ENCODE measurements around the gene CAV2. TPM values are rescaled to one million over a fixed set of nuclear protein-coding genes. Genes with fewer than 3 reads are reported as not detected.

The CAV2 gene
- polyA plus RNA-seq, 1 of the 3 experiments (the other 2 are of a cell fraction) = 182 TPM

GRCh38 chr7:116451957-116452729 is 47.4 kb upstream of the CAV2 start:
- H3K36me3 ChIP-seq (replicated peaks in 1 of 2; ENCODE audit: control insufficient read depth in 1 of 2, insufficient read depth in 2 of 2, low read length in 1 of 2) = no peaks in the 10 kb centered on the region
- CTCF ChIA-PET = no interaction called here
- peaks cover 48% of the 10 kb centered on the region for H3F3A ChIP-seq (replicated peaks; ENCODE audit: insufficient read depth)
- no peak overlapping the region for H3K9ac ChIP-seq
- TF ChIP-seq SMC3 (IDR thresholded peaks at IDR 0.05; ENCODE audit: low read depth, low read length) = no peak
- TF ChIP-seq GATA2 (CRISPR knock-in tag; IDR thresholded peaks at IDR 0.05) = no peak
- peak; percentile 26 for TF ChIP-seq CTCF (IDR thresholded peaks at IDR 0.05)
- no peaks in the 10 kb centered on the region for H3K9me3 ChIP-seq
- H3K27me3 ChIP-seq (ENCODE audit: insufficient read depth) = no peaks in the 10 kb centered on the region
- no peaks in the 10 kb centered on the region for H3K9me2 ChIP-seq
- POLR2A ChIA-PET = no interaction called here
- no peak overlapping the region for H3K27ac ChIP-seq (ENCODE audit: low read depth in 2 of 2, low read length in 1 of 2)
- H3K4me2 ChIP-seq = no peak overlapping the region
- WGBS (ENCODE audit: low lambda C conversion rate) = 66% methylated on average over 2 of the region's 2 CpGs
- H3K4me1 ChIP-seq (ENCODE audit: control insufficient read depth in 1 of 2, insufficient read depth in 2 of 2, low read depth in 1 of 2, low read length in 1 of 2) = peaks cover 4 to 45% of the 10 kb centered on the region in 2 experiments; a peak in 3 of 4 replicates
- H3K4me3 ChIP-seq (ENCODE audit: low read depth in 2 of 2, low read length in 1 of 2) = no peak overlapping the region
- H4K20me1 ChIP-seq (ENCODE audit: insufficient read depth) = no peaks in the 10 kb centered on the region
- H2AFZ ChIP-seq (ENCODE audit: low read depth) = no peak overlapping the region
- DNase-seq = no peak
- no peaks in the 10 kb centered on the region for H3K79me2 ChIP-seq (ENCODE audit: insufficient read depth)

GRCh38 chr7:116454377-116454776 is 45.2 kb upstream of the CAV2 start:
- Histone ChIP-seq H3K79me2 (ENCODE audit: insufficient read depth) (no peaks in the 10 kb centered on the region), H3K27ac (ENCODE audit: low read depth in 2 of 2, low read length in 1 of 2) (peak overlapping the region in 1 of 2 experiments; percentile 78; a peak in 3 of 4 replicates), H3F3A (replicated peaks; ENCODE audit: insufficient read depth) (peaks cover 36% of the 10 kb centered on the region), H3K4me2 (peak overlapping the region; percentile 62), H3K9me2 (no peaks in the 10 kb centered on the region), H3K27me3 (ENCODE audit: insufficient read depth) (no peaks in the 10 kb centered on the region), H3K9me3 (no peaks in the 10 kb centered on the region), H3K9ac (peak overlapping the region; percentile 11; the same call in 1 of the 2 replicates), H4K20me1 (ENCODE audit: insufficient read depth) (no peaks in the 10 kb centered on the region), H3K4me1 (ENCODE audit: control insufficient read depth in 1 of 2, insufficient read depth in 2 of 2, low read depth in 1 of 2, low read length in 1 of 2) (peaks cover 2 to 26% of the 10 kb centered on the region in 2 experiments; a peak in 3 of 4 replicates), H3K4me3 (ENCODE audit: low read depth in 2 of 2, low read length in 1 of 2) (no peak overlapping the region), H2AFZ (ENCODE audit: low read depth) (peak overlapping the region; percentile 67; the same call in 1 of the 2 replicates), H3K36me3 (replicated peaks in 1 of 2; ENCODE audit: control insufficient read depth in 1 of 2, insufficient read depth in 2 of 2, low read length in 1 of 2) (no peaks in the 10 kb centered on the region)
- ChIA-PET POLR2A (no interaction called here), CTCF (no interaction called here)
- 75% methylated on average over 2 of the region's 2 CpGs for WGBS (ENCODE audit: low lambda C conversion rate)
- no peak for DNase-seq
- no peak for TF ChIP-seq USF2 (IDR thresholded peaks at IDR 0.05; ENCODE audit: borderline replicate concordance, low read depth, low read length)
- TF ChIP-seq REST (IDR thresholded peaks at IDR 0.05; ENCODE audit: low read depth, low read length) = no peak
- TF ChIP-seq TAF1 (IDR thresholded peaks at IDR 0.05; ENCODE audit: borderline replicate concordance, low read depth, low read length) = no peak
- TF ChIP-seq FOXJ3 (CRISPR knock-in tag; IDR thresholded peaks at IDR 0.05) = no peak
- no peak for TF ChIP-seq PBX3 (IDR thresholded peaks at IDR 0.05)
- TF ChIP-seq RCOR1 (IDR thresholded peaks at IDR 0.05; ENCODE audit: low read length) = no peak
- no peak for TF ChIP-seq RAD21 (IDR thresholded peaks at IDR 0.05; ENCODE audit: low read length)
- no peak for TF ChIP-seq FOXM1 (IDR thresholded peaks at IDR 0.05; ENCODE audit: low read depth)
- TF ChIP-seq YY1 (IDR thresholded peaks at IDR 0.05; ENCODE audit: low read depth) = no peak
- TF ChIP-seq ZBTB33 (IDR thresholded peaks at IDR 0.05; ENCODE audit: borderline replicate concordance, low read depth) = no peak
- no peak for TF ChIP-seq USF1 (IDR thresholded peaks at IDR 0.05; ENCODE audit: borderline replicate concordance, low read depth)
- no peak for TF ChIP-seq TCF12 (IDR thresholded peaks at IDR 0.05)
- TF ChIP-seq ELF1 (IDR thresholded peaks at IDR 0.05) = no peak
- TF ChIP-seq GABPA (IDR thresholded peaks at IDR 0.05; ENCODE audit: low read depth) = no peak

All from SK-N-SH (cell line).